Erythroblast (primary cell): Measurements from ENCODE around the gene BPHL.

ENCODE experiments used
- GATA1 ChIP-seq: IDR thresholded peaks from 2 replicates; pipeline ENCODE4 v1.6.1; 2011; ENCODE audit warnings: low read depth, mild to moderate bottlenecking, control low read depth, low read length, moderate library complexity
- POLR2A ChIP-seq: IDR thresholded peaks from 2 replicates; pipeline ENCODE4 v1.6.1; 2011; ENCODE audit warnings: mild to moderate bottlenecking, low read length

- TF ChIP-seq POLR2A = no peak
- TF ChIP-seq GATA1 = no peak
These were observed 28.5 kb upstream of the BPHL start for GRCh38 chr6:3090013-3090412.
